Measurements from ENCODE around the gene OLFM1. TPM values are rescaled to one million over a fixed set of nuclear protein-coding genes. Genes with fewer than 3 reads are reported as not detected.

OLFM1 gene
- total RNA-seq, 4 donors from 2014 or later, result 8.5 to 73.9 (median 19.1) TPM

- peaks cover 0 to 7% of the 10 kb centered on the region in 2 donors for H3K4me1 ChIP-seq
- no peak overlapping the region for H3K27ac ChIP-seq
- intact Hi-C loops (cut with DNase I; ENCODE audit: low total_unique reads), result no loop called here
- TF ChIP-seq CTCF (IDR thresholded peaks at IDR 0.05) (no peak), POLR2A (IDR thresholded peaks at IDR 0.05) (no peak)
- no peak overlapping the region for H3K4me3 ChIP-seq
- DNase-seq, result no peak
- peaks cover 0 to 2% of the 10 kb centered on the region in 2 donors for H3K27me3 ChIP-seq
- no peaks in the 10 kb centered on the region for H3K36me3 ChIP-seq
- H3K9me3 ChIP-seq, result no peaks in the 10 kb centered on the region
Measured at GRCh38 chr9:135073741-135074305, 13.6 kb upstream of the OLFM1 start.

GRCh38 chr9:135074354-135075233 lies 12.9 kb upstream of the OLFM1 start:
- intact Hi-C loops (cut with DNase I; ENCODE audit: low total_unique reads), result no loop called here
- Histone ChIP-seq H3K4me1 (peaks cover 0 to 7% of the 10 kb centered on the region in 2 donors), H3K9me3 (no peaks in the 10 kb centered on the region), H3K27ac (no peak overlapping the region), H3K4me3 (peak overlapping the region; percentile 22 to 57), H3K36me3 (no peaks in the 10 kb centered on the region), H3K27me3 (peaks cover 0 to 2% of the 10 kb centered on the region in 2 donors)
- no peak for DNase-seq
- TF ChIP-seq CTCF (IDR thresholded peaks at IDR 0.05) (no peak), POLR2A (IDR thresholded peaks at IDR 0.05) (no peak)

- no peaks in the 10 kb centered on the region for H3K36me3 ChIP-seq
- peaks cover 0 to 7% of the 10 kb centered on the region in 2 donors for H3K4me1 ChIP-seq
- H3K9me3 ChIP-seq, result no peaks in the 10 kb centered on the region
- peaks cover 0 to 2% of the 10 kb centered on the region in 2 donors for H3K27me3 ChIP-seq
- peak overlapping the region; percentile 22 to 57 for H3K4me3 ChIP-seq
- peak overlapping the region in 1 of 2 donors; percentile 24 for H3K27ac ChIP-seq
- TF ChIP-seq CTCF (IDR thresholded peaks at IDR 0.05), result no peak
- no peak for TF ChIP-seq POLR2A (IDR thresholded peaks at IDR 0.05)
- intact Hi-C loops (cut with DNase I; ENCODE audit: low total_unique reads), result no loop called here
- peak; percentile 39 to 41 for DNase-seq
Measured at GRCh38 chr9:135075234-135076142, 12.0 kb upstream of the OLFM1 start.

GRCh38 chr9:135076143-135076875 lies 11.2 kb upstream of the OLFM1 start:
- TF ChIP-seq CTCF (IDR thresholded peaks at IDR 0.05) (no peak), POLR2A (IDR thresholded peaks at IDR 0.05) (no peak)
- intact Hi-C loops (cut with DNase I; ENCODE audit: low total_unique reads), result no loop called here
- peaks cover 0 to 7% of the 10 kb centered on the region in 2 donors for H3K4me1 ChIP-seq
- H3K9me3 ChIP-seq, result no peaks in the 10 kb centered on the region
- peak overlapping the region; percentile 22 to 57 for H3K4me3 ChIP-seq
- no peak overlapping the region for H3K27ac ChIP-seq
- DNase-seq, result peak in 1 of 2 donors; percentile 7
- H3K27me3 ChIP-seq, result peaks cover 0 to 2% of the 10 kb centered on the region in 2 donors
- no peaks in the 10 kb centered on the region for H3K36me3 ChIP-seq

Data from uterus (tissue), 4 donors.